LNCAP (cell line): ENCODE measurements around the gene PKD1L1.

ENCODE experiments used
- CTCF ChIP-seq: fragments of 450-650 bp; IDR thresholded peaks from 2 replicates; pipeline ENCODE4 v1.5.1; 2017; ENCODE audit warnings: mild to moderate bottlenecking

The PKD1L1 gene

GRCh38 chr7:47836503-47837202 is 111.6 kb downstream of the PKD1L1 start:
- no peak for TF ChIP-seq CTCF

DNA sequence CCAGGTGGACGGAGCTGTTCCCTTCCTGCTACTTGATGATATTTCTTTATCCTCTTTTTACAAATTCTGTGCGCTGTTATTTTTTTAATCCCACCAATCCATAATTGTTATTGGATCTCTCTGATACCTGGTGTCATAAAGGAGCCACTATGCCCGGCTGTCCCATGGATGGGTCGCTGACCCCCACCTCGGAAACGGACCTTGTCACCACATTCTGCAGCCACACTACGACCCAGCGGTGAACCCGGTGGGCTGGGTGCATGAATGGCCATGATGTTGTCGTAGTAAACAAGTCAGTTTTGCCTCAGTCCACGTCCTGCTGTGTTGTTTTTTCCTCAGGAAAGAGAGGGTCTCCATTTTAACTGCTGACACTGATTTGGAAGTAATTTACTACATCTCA is 112.2 kb downstream of the PKD1L1 start:
- no peak for TF ChIP-seq CTCF

GRCh38 chr7:47833211-47833610 is 115.1 kb downstream of the PKD1L1 start:
- no peak for TF ChIP-seq CTCF

GRCh38 chr7:47832105-47832715 is 116.1 kb downstream of the PKD1L1 start:
- TF ChIP-seq CTCF: no peak

DNA sequence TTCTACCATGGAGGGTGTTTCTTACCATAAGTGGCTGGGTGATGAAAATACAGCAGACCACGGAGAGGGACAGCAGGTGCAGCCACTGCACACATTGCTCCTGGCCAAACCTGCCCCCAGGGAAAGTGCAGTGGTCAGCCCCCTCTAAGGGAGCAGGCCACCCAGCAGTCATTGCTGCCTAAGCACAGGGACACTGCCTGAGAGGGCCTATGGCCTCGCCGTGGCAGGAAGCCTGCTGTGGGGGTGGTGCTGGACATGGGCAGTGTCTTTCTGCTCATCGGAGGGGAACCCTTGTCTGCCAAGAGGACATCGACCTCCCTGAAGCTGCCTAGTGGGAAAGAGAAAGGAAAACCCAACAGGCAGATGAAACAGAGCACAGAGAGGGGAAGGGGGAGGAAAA is 118.3 kb downstream of the PKD1L1 start:
- TF ChIP-seq CTCF: no peak

DNA sequence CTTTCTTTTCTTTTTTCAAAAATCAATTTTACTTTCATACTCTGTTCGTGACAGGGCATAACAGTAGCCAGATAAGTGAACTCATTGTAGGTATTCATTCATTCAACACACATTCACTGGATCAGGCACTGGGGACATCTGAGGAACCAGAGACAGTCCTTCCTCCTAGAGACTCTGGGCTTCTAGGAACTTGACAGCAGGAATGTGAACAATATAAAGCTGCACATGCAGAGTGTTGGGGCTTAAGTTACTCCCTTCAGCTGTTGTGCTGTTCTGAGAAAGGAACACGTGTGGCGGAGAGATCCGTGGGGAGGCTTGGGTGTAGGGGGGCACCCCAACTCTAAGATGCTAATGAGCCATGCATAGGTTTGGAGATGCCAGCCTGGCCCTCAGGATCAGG is 120.4 kb downstream of the PKD1L1 start:
- no peak for TF ChIP-seq CTCF

- no peak for TF ChIP-seq CTCF
Measured at GRCh38 chr7:47827351-47827756, 120.9 kb downstream of the PKD1L1 start.
